Left ventricle myocardium inferior (tissue), 1 donor: ENCODE results near the gene ADAMTS16. TPM values are rescaled to one million over a fixed set of nuclear protein-coding genes. Genes with fewer than 3 reads are reported as not detected.

ENCODE experiments used
- DNase-seq: peaks from one replicate; pipeline ENCODE4 v3.0.0-alpha.2; 2020
- H3K27ac ChIP-seq: fragments of 200-600 bp; replicated peaks from 2 replicates; pipeline ENCODE4 v1.8.0; 2021
- H3K27me3 ChIP-seq: fragments of 200-600 bp; 2 replicates; pipeline ENCODE4 v1.8.0; 2021; ENCODE audit warnings: low read depth
- H3K36me3 ChIP-seq: fragments of 200-600 bp; 2 replicates; pipeline ENCODE4 v1.8.0; 2021
- H3K4me1 ChIP-seq: fragments of 200-600 bp; 2 replicates; pipeline ENCODE4 v1.8.0; 2021
- H3K4me3 ChIP-seq: fragments of 200-600 bp; 2 replicates; pipeline ENCODE4 v1.8.0; 2021; ENCODE audit warnings: mild to moderate bottlenecking, moderate library complexity
- H3K9me3 ChIP-seq: fragments of 200-600 bp; replicated peaks from 2 replicates; pipeline ENCODE4 v1.8.0; 2021
- CTCF ChIP-seq: fragments of 200-600 bp; IDR thresholded peaks from 2 replicates; pipeline ENCODE4 v1.8.0; 2021; ENCODE audit warnings: antibody characterized with exemption, mild to moderate bottlenecking, borderline replicate concordance
- intact Hi-C: fragments of 100-400 bp; cut with micrococcal nuclease; formaldehyde crosslinking; loops from one replicate; pipeline ENCODE4 v1.11.0; 2022
- total RNA-seq: library from RNA; stranded (reverse); fragmentation: NEBNext Ultra II Directional; extraction: Animal tissue kit (Norgen Biotek cat#: 25700); gene quantifications from one replicate; pipeline ENCODE4 v1.2.1, GENCODE V29; 2021
- donor health status: DM: no; HTN: yes; CAD: no; lungs with severe emphysema.

ADAMTS16 gene
- total RNA-seq, 1 donor from 2014 or later: not detected

- H3K4me1 ChIP-seq: no peaks in the 10 kb centered on the region
- H3K27me3 ChIP-seq: no peaks in the 10 kb centered on the region
- intact Hi-C loops: no loop called here
- no peaks in the 10 kb centered on the region for H3K36me3 ChIP-seq
- no peaks in the 10 kb centered on the region for H3K9me3 ChIP-seq
- no peak overlapping the region for H3K4me3 ChIP-seq
- H3K27ac ChIP-seq: no peak overlapping the region
- DNase-seq: no peak
- no peak for TF ChIP-seq CTCF
These were observed 178.5 kb downstream of the ADAMTS16 start for GRCh38 chr5:5318426-5319190.

- intact Hi-C loops: no loop called here
These were observed 180.1 kb downstream of the ADAMTS16 start for GRCh38 chr5:5320062-5320805.

GRCh38 chr5:5321137-5321536, 181.0 kb downstream of the ADAMTS16 start:
- DNase-seq: no peak
- intact Hi-C loops: no loop called here
- Histone ChIP-seq H3K27me3 (no peaks in the 10 kb centered on the region), H3K4me3 (no peak overlapping the region), H3K4me1 (no peaks in the 10 kb centered on the region), H3K9me3 (no peaks in the 10 kb centered on the region), H3K27ac (no peak overlapping the region), H3K36me3 (no peaks in the 10 kb centered on the region)
- no peak for TF ChIP-seq CTCF

More at GRCh38 chr5:5320062-5320805, 180.1 kb downstream of the ADAMTS16 start:
- no peak for TF ChIP-seq CTCF
- H3K9me3 ChIP-seq: no peaks in the 10 kb centered on the region
- no peaks in the 10 kb centered on the region for H3K4me1 ChIP-seq
- no peak for DNase-seq
- H3K27ac ChIP-seq: no peak overlapping the region
- no peak overlapping the region for H3K4me3 ChIP-seq
- no peaks in the 10 kb centered on the region for H3K36me3 ChIP-seq
- no peaks in the 10 kb centered on the region for H3K27me3 ChIP-seq

- intact Hi-C loops: no loop called here
- DNase-seq: no peak
- Histone ChIP-seq H3K27me3 (peaks cover 20% of the 10 kb centered on the region), H3K27ac (no peak overlapping the region), H3K9me3 (no peaks in the 10 kb centered on the region), H3K36me3 (no peaks in the 10 kb centered on the region), H3K4me3 (no peak overlapping the region), H3K4me1 (no peaks in the 10 kb centered on the region)
- TF ChIP-seq CTCF: no peak
These were observed 183.4 kb downstream of the ADAMTS16 start for GRCh38 chr5:5323551-5323950.

GRCh38 chr5:5326115-5326758, 186.1 kb downstream of the ADAMTS16 start:
- no peak overlapping the region for H3K4me3 ChIP-seq
- H3K36me3 ChIP-seq: no peaks in the 10 kb centered on the region
- DNase-seq: no peak
- peaks cover 22% of the 10 kb centered on the region for H3K27me3 ChIP-seq
- H3K4me1 ChIP-seq: no peaks in the 10 kb centered on the region
- no peaks in the 10 kb centered on the region for H3K9me3 ChIP-seq
- TF ChIP-seq CTCF: no peak
- H3K27ac ChIP-seq: no peak overlapping the region
- intact Hi-C loops: no loop called here
